GM18526 (cell line): Measurements from ENCODE around the gene EPS15.

Source experiments
- POLR2A ChIP-seq: IDR thresholded peaks from 3 replicates; pipeline ENCODE4 v1.6.1; 2011; ENCODE audit not compliant: insufficient read length; ENCODE audit errors: extremely low read depth

The EPS15 gene

DNA sequence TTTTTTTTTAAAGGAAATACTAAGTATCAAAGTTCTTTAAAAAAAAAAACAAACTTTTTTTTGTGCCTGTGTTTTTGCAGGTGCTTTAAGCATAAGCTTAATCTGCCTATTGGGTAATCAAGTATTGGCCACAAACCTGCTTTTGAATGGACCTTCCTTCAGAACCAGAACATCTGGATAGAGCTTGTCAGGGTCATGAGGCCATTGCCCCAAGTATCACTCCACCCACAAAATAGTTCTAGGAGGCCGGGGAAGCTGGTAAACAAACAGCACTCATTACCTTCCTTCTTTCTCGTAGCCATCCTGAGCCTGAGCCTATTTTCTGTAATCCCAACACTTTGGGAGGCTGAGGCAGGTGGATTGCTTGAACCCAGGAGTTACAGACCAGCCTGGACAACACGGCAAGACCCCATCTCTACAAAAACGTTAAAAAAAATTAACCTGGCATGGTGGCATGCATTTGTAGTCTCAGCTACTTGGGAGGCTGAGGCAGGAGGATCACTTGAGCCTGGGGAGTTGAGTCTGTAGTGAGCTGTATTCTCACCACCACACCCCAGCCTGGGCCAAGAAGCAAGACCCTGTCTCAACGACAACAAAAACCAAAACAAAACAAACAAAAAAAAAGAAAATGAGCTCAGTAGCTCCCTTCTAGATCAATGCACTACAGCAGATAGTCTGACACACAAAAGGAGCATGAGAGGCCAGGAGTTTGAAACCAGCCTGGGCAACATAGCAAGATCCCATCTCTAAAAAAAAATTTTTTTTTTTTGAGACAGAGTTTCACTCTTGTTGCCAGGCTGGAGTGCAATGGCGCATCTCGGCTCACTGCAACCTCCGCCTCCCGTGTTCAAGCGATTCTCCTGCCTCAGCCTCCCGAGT lies 34.1 kb upstream of the EPS15 start:
- TF ChIP-seq POLR2A, result no peak

DNA sequence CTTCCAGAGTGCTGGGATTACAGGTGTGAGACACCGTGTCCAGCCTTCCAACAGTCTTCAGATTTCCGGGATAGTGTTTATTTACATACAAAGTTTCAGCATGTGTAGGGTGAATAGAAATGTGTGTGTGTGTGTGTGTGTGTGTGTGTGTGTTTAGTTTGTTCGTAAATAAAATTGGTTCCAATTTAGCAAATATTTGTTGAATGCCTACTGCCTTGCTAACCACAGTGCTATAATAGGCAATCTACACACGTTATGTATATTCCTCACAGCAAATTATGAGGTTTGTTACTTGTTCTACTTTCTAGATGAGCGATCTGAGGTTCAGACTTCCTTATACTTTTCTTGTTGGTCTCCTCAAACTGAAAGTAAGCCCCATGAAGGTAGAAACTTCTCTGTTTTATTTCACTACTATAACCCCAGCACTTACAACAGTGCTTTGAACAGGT lies 32.8 kb upstream of the EPS15 start:
- no peak for TF ChIP-seq POLR2A

- no peak for TF ChIP-seq POLR2A
Observed at GRCh38 chr1:51551081-51551480, 32.0 kb upstream of the EPS15 start.

GRCh38 chr1:51549901-51550300 lies 30.8 kb upstream of the EPS15 start:
- TF ChIP-seq POLR2A, result no peak

DNA sequence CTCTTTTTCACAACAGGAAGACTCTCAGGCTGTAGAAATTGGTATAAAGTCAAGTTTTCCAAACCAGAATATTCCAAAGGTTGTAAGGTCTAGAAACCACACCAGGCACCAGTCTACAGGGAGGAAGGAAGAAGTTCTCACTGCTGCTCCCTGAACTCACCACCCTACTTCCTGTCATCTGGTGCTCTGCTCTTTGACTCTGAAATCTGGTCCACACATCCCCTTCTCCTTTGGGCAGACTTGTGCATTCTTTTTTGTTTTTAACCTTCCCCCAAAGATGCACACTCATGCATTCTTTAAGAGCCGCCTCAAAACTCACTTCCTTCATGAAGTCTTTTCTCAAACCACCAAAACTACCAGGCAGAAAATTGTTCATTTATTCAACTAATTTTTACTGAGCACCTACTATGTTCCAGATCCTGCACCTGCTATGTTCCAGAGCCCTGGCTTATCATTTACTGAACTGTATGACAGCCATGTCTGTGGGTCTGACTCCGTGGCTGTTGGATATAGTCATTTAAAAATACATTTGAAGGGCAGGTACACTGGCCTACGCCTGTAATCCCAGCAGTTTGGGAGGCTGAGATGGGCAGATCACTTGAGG lies 30.1 kb upstream of the EPS15 start:
- TF ChIP-seq POLR2A, result no peak

DNA sequence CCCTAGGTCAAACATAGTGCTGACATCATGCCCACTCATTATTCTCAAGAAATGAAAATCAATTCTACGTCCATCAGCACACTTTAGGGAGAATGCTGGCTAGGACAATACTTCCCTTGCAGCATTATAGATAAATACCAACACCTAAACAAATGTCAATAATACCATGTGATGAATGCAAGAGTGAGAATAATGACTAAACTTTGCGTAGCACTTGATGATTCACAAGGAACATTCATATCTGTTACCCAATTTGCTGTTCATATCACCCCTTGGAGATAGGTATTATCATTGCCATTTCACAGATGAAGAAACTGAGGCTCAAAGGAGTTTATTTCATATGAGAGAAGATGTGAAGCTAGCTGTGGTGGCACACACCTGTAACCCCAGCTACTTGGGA lies 24.8 kb upstream of the EPS15 start:
- no peak for TF ChIP-seq POLR2A

GRCh38 chr1:51542158-51542953 lies 23.3 kb upstream of the EPS15 start:
- TF ChIP-seq POLR2A, result no peak

DNA sequence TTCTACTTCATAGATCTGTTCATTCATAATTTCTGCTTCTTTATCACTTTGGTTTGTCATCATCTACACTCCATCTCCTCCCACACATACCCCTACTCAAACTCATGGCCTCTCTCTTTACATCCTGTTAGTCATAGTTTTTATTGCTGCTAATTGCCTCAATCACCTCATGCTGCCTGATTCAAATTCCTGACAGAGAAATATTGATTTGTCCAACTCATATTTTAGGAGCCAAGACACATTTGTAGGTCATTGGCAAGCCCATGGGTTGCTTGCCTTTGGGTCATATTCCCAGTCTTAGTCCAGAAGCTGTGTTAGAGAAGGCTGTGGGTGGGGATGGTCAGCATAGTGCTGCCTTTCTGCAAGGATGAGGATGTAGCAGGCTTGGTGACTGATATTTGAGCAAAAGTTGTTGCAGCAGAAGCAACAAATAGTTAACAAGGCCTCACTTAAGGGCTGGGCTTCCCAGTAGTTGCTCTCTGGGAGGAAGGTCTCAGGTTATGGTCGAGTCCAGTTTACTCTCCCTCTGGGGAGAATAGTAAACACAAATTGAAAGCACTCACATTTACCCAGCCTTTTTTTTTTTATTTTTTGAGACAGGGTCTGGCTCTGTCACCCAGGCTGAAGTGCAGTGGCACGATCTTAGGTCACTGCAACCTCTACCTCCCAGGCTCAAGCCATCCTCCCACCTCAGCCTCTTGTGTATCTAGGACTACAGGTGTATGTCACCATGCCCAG lies 22.4 kb upstream of the EPS15 start:
- TF ChIP-seq POLR2A, result no peak

DNA sequence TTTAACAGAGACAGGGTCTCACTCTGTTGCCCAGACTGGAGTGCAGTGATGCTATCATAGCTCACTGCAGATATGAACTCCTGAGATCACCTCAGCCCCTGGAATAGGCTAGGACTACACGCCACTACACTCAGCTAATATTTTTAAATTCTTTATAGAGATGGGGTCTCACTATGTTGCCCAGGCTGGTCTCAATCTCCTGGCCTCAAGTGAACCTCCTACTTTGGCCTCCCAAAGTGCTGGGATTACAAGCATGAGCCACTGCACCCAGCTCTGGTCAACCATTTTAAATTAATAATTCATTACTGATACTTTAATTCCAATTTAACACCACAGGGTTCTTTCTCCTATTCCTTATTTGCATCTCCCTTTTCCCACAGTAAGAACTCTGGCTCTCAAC lies 18.5 kb upstream of the EPS15 start:
- TF ChIP-seq POLR2A, result no peak

DNA sequence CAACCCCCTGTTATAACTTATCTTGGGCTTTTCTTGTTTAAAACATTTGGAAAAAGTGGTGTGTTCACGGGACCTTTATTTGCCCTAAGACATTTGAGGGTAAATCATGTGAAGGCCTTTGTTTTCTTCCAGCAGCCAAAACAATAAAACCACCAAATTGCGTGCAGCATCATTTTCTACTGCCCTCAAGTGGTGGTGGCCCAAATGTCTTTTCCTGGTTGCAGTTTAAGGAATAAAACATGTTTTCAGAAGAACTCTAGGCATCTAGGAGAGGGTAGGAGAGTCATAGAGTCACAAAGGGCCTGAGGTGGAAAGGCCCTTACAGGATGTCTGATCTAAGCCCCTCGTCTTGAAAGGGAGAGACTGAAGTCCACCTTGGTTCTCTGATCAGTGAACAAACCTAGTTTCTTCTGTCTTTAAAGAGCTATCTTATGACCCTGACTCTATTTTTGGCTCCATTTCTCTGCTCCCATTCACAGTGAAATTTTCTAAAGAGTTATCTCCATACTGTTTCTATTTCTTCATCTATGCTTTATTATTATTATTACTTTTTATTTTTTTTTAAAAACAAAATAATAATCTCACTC lies 16.0 kb upstream of the EPS15 start:
- TF ChIP-seq POLR2A, result no peak

DNA sequence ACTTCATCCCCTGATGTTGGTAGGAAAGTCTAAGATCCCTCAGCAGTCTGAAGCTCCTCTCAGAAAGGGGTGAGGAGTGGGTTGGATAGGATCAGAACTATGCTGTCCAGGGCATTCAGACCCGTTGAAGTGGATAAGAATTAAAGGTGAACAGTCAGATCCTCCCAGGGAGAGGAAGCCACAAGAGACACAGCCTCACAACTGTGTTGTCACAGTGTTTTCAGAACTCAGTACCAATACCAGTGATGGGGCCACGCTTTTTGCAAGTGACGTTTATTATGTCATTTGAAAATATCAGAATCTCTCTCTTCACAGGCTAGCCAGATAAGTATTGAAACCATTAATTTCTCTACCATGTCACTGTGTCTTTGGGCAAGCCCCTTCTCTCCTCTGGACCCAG lies 15.4 kb upstream of the EPS15 start:
- TF ChIP-seq POLR2A, result no peak

DNA sequence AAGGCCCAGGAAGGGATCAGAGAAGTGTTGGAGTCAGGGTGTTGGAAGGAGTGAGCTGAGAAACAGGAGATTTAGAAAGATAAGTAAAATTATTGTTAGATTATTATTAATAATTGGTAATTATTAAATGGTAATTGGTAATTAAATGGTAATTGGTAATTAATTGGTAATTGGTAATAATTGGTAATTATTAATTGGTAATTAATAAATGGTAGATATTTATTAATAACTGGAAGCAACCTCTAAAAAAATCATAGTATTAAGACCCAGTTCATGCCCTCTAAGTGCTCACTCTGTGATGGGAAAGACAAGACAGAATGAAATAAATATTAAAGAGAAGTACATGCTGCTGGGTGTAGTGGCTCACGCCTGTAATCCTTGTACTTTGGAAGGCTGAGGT lies 13.8 kb upstream of the EPS15 start:
- no peak for TF ChIP-seq POLR2A

DNA sequence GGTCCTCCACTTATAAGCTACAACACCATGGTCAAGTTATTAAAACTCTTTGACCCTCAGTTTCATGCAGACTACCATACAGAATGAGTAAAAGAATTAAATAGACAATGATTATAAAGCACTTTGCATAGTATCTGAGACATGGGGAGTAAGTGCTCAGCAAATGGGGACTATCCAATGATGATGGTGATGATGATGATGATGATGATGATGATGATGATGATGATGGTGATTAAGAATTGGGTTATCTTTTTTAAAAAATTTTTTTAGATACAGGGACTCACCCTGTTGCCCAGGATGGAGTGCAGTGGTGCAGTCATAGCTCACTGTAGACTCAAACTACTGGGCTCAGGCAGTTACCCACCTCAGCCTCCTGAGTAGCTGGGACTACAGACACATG lies 8.1 kb upstream of the EPS15 start:
- no peak for TF ChIP-seq POLR2A

GRCh38 chr1:51526248-51526647 lies 7.2 kb upstream of the EPS15 start:
- no peak for TF ChIP-seq POLR2A

DNA sequence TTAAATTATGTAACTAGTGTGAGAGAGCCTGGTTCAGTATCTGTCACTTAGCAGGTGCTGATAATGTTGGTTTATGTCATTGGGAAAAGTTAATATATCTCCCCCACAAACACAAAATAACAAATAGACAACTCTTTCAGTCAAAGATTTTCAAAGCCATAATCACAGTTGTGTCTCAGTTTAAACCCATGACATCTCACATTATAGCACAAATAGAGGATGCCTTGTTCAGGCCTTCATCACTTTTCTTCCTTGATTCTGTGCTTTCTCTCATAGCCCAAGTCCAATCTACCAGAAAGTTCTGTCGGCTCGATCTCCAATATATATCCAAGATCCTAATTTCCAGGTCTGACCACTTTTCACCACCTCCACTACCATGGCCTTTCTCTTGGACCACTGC lies 6.2 kb upstream of the EPS15 start:
- TF ChIP-seq POLR2A, result no peak
